ENCODE measurements around the gene TMPRSS3.

GRCh38 chr21:42390696-42391095 lies 5.2 kb downstream of the TMPRSS3 start:
- TF ChIP-seq POLR2A (IDR thresholded peaks at IDR 0.05) (no peak), CTCF (IDR thresholded peaks at IDR 0.05) (no peak), EP300 (IDR thresholded peaks at IDR 0.05) (no peak), POLR2AphosphoS5 (IDR thresholded peaks at IDR 0.05) (no peak)
